ENCODE data around the gene ZFYVE1.
"Not testable (repeated sequence)": the region's sequence is repeated elsewhere in the genome, so short reads cannot be mapped to it uniquely, and the experiment has no call there.

ZFYVE1 gene

GRCh38 chr14:72970058-72970630 lies 56.8 kb downstream of the ZFYVE1 start:
- no peak for DNase-seq (ENCODE audit: low read depth)
- no peak for TF ChIP-seq CTCF (IDR thresholded peaks at IDR 0.05; ENCODE audit: insufficient read depth, low read depth, low read length, missing control alignments)

GRCh38 chr14:72968316-72968715 lies 58.6 kb downstream of the ZFYVE1 start:
- DNase-seq (ENCODE audit: low read depth), result no peak
- H3K4me3 ChIP-seq (ENCODE audit: low read depth, low read length), result no peak overlapping the region
- no peak for TF ChIP-seq CTCF (IDR thresholded peaks at IDR 0.05; ENCODE audit: insufficient read depth, low read depth, low read length, missing control alignments)

More at GRCh38 chr14:72970058-72970630, 56.8 kb downstream of the ZFYVE1 start:
- H3K4me3 ChIP-seq (ENCODE audit: low read depth, low read length), result no peak overlapping the region

GRCh38 chr14:72966038-72966437 lies 60.9 kb downstream of the ZFYVE1 start:
- H3K4me3 ChIP-seq (ENCODE audit: low read depth, low read length), result no peak overlapping the region
- no peak for DNase-seq (ENCODE audit: low read depth)
- TF ChIP-seq CTCF (IDR thresholded peaks at IDR 0.05; ENCODE audit: insufficient read depth, low read depth, low read length, missing control alignments), result no peak

- H3K4me3 ChIP-seq (ENCODE audit: low read depth, low read length), result no peak overlapping the region
- no peak for TF ChIP-seq CTCF (IDR thresholded peaks at IDR 0.05; ENCODE audit: insufficient read depth, low read depth, low read length, missing control alignments)
- no peak for DNase-seq (ENCODE audit: low read depth)
Observed at GRCh38 chr14:72965249-72965648, 61.7 kb downstream of the ZFYVE1 start.

GRCh38 chr14:72962829-72963312 lies 64.0 kb downstream of the ZFYVE1 start:
- DNase-seq (ENCODE audit: low read depth), result peak; percentile 27
- H3K4me3 ChIP-seq (ENCODE audit: low read depth, low read length), result no peak overlapping the region
- no peak for TF ChIP-seq CTCF (IDR thresholded peaks at IDR 0.05; ENCODE audit: insufficient read depth, low read depth, low read length, missing control alignments)

GRCh38 chr14:72962336-72962754 lies 64.6 kb downstream of the ZFYVE1 start:
- DNase-seq (ENCODE audit: low read depth); H3K4me3 ChIP-seq (ENCODE audit: low read depth, low read length): not testable (repeated sequence)

GRCh38 chr14:72961579-72962335 lies 65.1 kb downstream of the ZFYVE1 start:
- H3K4me3 ChIP-seq (ENCODE audit: low read depth, low read length), result no peak overlapping the region
- no peak for DNase-seq (ENCODE audit: low read depth)

GRCh38 chr14:72961016-72961415 lies 65.9 kb downstream of the ZFYVE1 start:
- H3K4me3 ChIP-seq (ENCODE audit: low read depth, low read length); DNase-seq (ENCODE audit: low read depth): not testable (repeated sequence)

More at GRCh38 chr14:72961579-72962335, 65.1 kb downstream of the ZFYVE1 start:
- no peak for TF ChIP-seq CTCF (IDR thresholded peaks at IDR 0.05; ENCODE audit: insufficient read depth, low read depth, low read length, missing control alignments)
